Liver (tissue), 9 donors: ENCODE data around the gene C3. TPM values are rescaled to one million over a fixed set of nuclear protein-coding genes. Genes with fewer than 3 reads are reported as not detected.

ENCODE experiments used
- DNase-seq: peaks from one replicate; pipeline ENCODE4 v3.0.0-alpha.2; 2017; ENCODE audit warnings: low spot score
- H3K27ac ChIP-seq, 2 donors: one replicate each; pipeline ENCODE4 v1.7.0; 2013; ENCODE audit warnings: inconsistent platforms in 2 of 2, low read length in 2 of 2, control low read depth in 1 of 2, low read depth in 1 of 2, mild to moderate bottlenecking in 1 of 2
- H3K27me3 ChIP-seq, 4 donors: one replicate each; pipeline versions ENCODE4 v1.6.1 to v1.7.0; 2013; ENCODE audit warnings: low read length in 3 of 4, inconsistent platforms in 1 of 4, mild to moderate bottlenecking in 1 of 4, moderate library complexity in 1 of 4; ENCODE audit not compliant: control insufficient read depth in 4 of 4, insufficient read depth in 4 of 4
- H3K36me3 ChIP-seq, 4 donors: one replicate each; pipeline versions ENCODE4 v1.6.1 to v1.7.0; 2013; ENCODE audit warnings: low read length in 3 of 4, mild to moderate bottlenecking in 3 of 4, low read depth in 1 of 4, moderate library complexity in 1 of 4; ENCODE audit not compliant: control insufficient read depth in 4 of 4, insufficient read depth in 3 of 4
- H3K4me1 ChIP-seq, 4 donors: one replicate each; pipeline versions ENCODE4 v1.6.1 to v1.7.0; 2013; ENCODE audit warnings: low read length in 3 of 4, mild to moderate bottlenecking in 3 of 4, moderate library complexity in 1 of 4; ENCODE audit not compliant: control insufficient read depth in 4 of 4, insufficient read depth in 4 of 4
- H3K4me3 ChIP-seq, 3 donors: one replicate each; pipeline versions ENCODE4 v1.6.1 to v1.7.0; 2013; ENCODE audit warnings: low read length in 3 of 3, control low read depth in 1 of 3, low read depth in 1 of 3, mild to moderate bottlenecking in 1 of 3
- H3K9ac ChIP-seq, 2 donors: one replicate each; pipeline ENCODE4 v1.7.0; 2013; ENCODE audit warnings: low read length in 2 of 2, mild to moderate bottlenecking in 2 of 2, moderate library complexity in 2 of 2, control low read depth in 1 of 2, low read depth in 1 of 2
- H3K9me3 ChIP-seq, 4 donors: one replicate each; pipeline versions ENCODE4 v1.6.1 to v1.7.0; 2013; ENCODE audit warnings: low read length in 3 of 4; ENCODE audit not compliant: control insufficient read depth in 4 of 4
- ATF3 ChIP-seq: IDR thresholded peaks from 2 replicates; pipeline ENCODE4 v1.6.1; 2016; ENCODE audit warnings: antibody characterized with exemption
- FOXA1 ChIP-seq: IDR thresholded peaks from 2 replicates; pipeline ENCODE4 v1.6.1; 2016; ENCODE audit warnings: antibody characterized with exemption
- FOXA2 ChIP-seq: IDR thresholded peaks from 2 replicates; pipeline ENCODE4 v1.6.1; 2016; ENCODE audit warnings: antibody characterized with exemption
- GABPA ChIP-seq, 2 donors: IDR thresholded peaks in 1 of 2; conservative IDR thresholded peaks in 1 of 2; 2 replicates each; pipeline ENCODE4 v1.6.1; 2016; ENCODE audit warnings: antibody characterized with exemption in 2 of 2, mild to moderate bottlenecking in 1 of 2, moderate library complexity in 1 of 2
- HNF4A ChIP-seq, 2 donors: conservative IDR thresholded peaks; 2 replicates each; pipeline ENCODE4 v1.6.1; 2016; ENCODE audit warnings: antibody characterized with exemption in 2 of 2, mild to moderate bottlenecking in 2 of 2
- JUND ChIP-seq, 2 donors: IDR thresholded peaks; 2 replicates each; pipeline ENCODE4 v1.6.1; 2016; ENCODE audit warnings: antibody characterized with exemption in 2 of 2
- NR2F2 ChIP-seq: IDR thresholded peaks from 2 replicates; pipeline ENCODE4 v1.6.1; 2016; ENCODE audit warnings: antibody characterized with exemption
- RAD21 ChIP-seq, 2 donors: IDR thresholded peaks; 2 replicates each; pipeline ENCODE4 v1.6.1; 2016; ENCODE audit warnings: antibody characterized with exemption in 2 of 2, mild to moderate bottlenecking in 2 of 2
- RXRA ChIP-seq, 2 donors: IDR thresholded peaks; 2 replicates each; pipeline ENCODE4 v1.6.1; 2017 to 2018; ENCODE audit warnings: antibody characterized with exemption in 2 of 2, mild to moderate bottlenecking in 1 of 2
- SP1 ChIP-seq: IDR thresholded peaks from 2 replicates; pipeline ENCODE4 v1.6.1; 2018; ENCODE audit warnings: antibody characterized with exemption, mild to moderate bottlenecking
- YY1 ChIP-seq: IDR thresholded peaks from 2 replicates; pipeline ENCODE4 v1.6.1; 2016; ENCODE audit warnings: antibody characterized with exemption, mild to moderate bottlenecking
- ZBTB33 ChIP-seq: IDR thresholded peaks from 2 replicates; pipeline ENCODE4 v1.6.1; 2016; ENCODE audit warnings: antibody characterized with exemption
- WGBS: extraction: QIAGEN DNeasy Blood & Tissue Kit; methylation state at CpG from one replicate; pipeline ENCODE4 v1.1.7; 2013; 5-methylcytosine and 5-hydroxymethylcytosine counted together
- polyA plus RNA-seq, 2 donors: library from polyadenylated mRNA; stranded (reverse) in 1 of 2; unstranded in 1 of 2; fragments of 200-250 nt in 1 of 2; fragments of >200 nt in 1 of 2; fragmentation: Nextera tagmentation in 1 of 2; extraction: Ambion mirVana in 1 of 2; gene quantifications; one replicate each; pipeline versions ENCODE4 v1.2.1 to v1.2.3, GENCODE V29; 2013 to 2015
- total RNA-seq, 2 donors: library from RNA; depleted of rRNA; stranded (reverse); fragments of >200 nt; gene quantifications; one replicate each; pipeline ENCODE4 v1.2.3, GENCODE V29; 2014
- TF ChIP-seq, protein P1 (sequence below): fragments of 150-350 bp; IDR thresholded peaks from 2 replicates; pipeline ENCODE4 v1.5.1; 2017; ENCODE audit warnings: improper control_type of control experiment, low read depth, low read length; ENCODE audit not compliant: missing input control
- TF ChIP-seq, protein P2 (sequence below): IDR thresholded peaks from 2 replicates; pipeline ENCODE4 v1.6.1; 2016; ENCODE audit warnings: antibody characterized with exemption
- donor health status: healthy.
- donor health status: healthy.
- donor health status: healthy.
- donor health status: healthy.
- donor health status: healthy.

Gene C3
- total and polyA plus RNA-seq, 4 donors = 4,543 to 9,349 (median 8,015) TPM

DNA sequence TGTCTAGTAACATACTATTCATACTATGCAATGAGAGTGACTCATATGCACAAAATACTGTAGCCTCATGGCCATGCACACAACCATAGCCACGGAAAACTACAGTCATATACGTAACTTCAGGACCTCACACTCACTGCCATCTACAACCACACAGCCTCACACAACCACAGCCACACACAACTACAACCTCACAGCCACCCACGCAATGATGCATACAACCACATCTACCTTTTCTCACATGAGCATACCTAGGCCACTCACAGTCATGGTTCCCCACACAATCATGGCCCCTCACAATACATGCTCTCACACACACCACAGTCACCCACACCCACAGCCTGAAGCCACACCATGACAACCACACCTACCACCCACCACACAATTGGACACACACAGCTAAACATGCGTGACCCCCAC lies 41.8 kb downstream of the C3 start:
- Histone ChIP-seq H3K27me3 (no peaks in the 10 kb centered on the region), H3K9ac (no peak overlapping the region), H3K4me3 (no peak overlapping the region), H3K4me1 (peaks cover 0 to 6% (median 0%) of the 10 kb centered on the region in 4 donors), H3K36me3 (peaks cover 28 to 86% (median 83%) of the 10 kb centered on the region in 4 donors), H3K9me3 (no peaks in the 10 kb centered on the region), H3K27ac (peak overlapping the region; percentile 4 to 32)
- no peak for TF ChIP-seq GABPA (IDR thresholded peaks at IDR 0.05 in 1 of 2, conservative IDR thresholded peaks at IDR 0.05 in 1 of 2)
- no peak for TF ChIP-seq FOXA2
- no peak for TF ChIP-seq YY1
- TF ChIP-seq NR2F2 = no peak
- no peak for TF ChIP-seq RXRA (IDR thresholded peaks at IDR 0.05)
- TF ChIP-seq SP1 = no peak
- no peak for TF ChIP-seq FOXA1
- no peak for TF ChIP-seq RAD21 (IDR thresholded peaks at IDR 0.05)
- no peak for TF ChIP-seq ZBTB33
- TF ChIP-seq HNF4A (conservative IDR thresholded peaks at IDR 0.05) = no peak
- TF ChIP-seq, protein P1, sequence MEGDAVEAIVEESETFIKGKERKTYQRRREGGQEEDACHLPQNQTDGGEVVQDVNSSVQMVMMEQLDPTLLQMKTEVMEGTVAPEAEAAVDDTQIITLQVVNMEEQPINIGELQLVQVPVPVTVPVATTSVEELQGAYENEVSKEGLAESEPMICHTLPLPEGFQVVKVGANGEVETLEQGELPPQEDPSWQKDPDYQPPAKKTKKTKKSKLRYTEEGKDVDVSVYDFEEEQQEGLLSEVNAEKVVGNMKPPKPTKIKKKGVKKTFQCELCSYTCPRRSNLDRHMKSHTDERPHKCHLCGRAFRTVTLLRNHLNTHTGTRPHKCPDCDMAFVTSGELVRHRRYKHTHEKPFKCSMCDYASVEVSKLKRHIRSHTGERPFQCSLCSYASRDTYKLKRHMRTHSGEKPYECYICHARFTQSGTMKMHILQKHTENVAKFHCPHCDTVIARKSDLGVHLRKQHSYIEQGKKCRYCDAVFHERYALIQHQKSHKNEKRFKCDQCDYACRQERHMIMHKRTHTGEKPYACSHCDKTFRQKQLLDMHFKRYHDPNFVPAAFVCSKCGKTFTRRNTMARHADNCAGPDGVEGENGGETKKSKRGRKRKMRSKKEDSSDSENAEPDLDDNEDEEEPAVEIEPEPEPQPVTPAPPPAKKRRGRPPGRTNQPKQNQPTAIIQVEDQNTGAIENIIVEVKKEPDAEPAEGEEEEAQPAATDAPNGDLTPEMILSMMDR = no peak
- no peak for DNase-seq
- WGBS = 87% methylated on average over 4 of the region's 4 CpGs

GRCh38 chr19:6677883-6678689 lies 42.4 kb downstream of the C3 start:
- Histone ChIP-seq H3K4me3 (no peak overlapping the region), H3K27me3 (no peaks in the 10 kb centered on the region), H3K9me3 (no peaks in the 10 kb centered on the region), H3K27ac (peak overlapping the region in 1 of 2 donors; percentile 32), H3K36me3 (peaks cover 28 to 84% (median 81%) of the 10 kb centered on the region in 4 donors), H3K4me1 (peaks cover 0 to 6% (median 0%) of the 10 kb centered on the region in 4 donors), H3K9ac (no peak overlapping the region)
- peak in 1 of 2 donors; percentile 40 for TF ChIP-seq JUND (IDR thresholded peaks at IDR 0.05)
- no peak for TF ChIP-seq RXRA (IDR thresholded peaks at IDR 0.05)
- TF ChIP-seq GABPA (IDR thresholded peaks at IDR 0.05 in 1 of 2, conservative IDR thresholded peaks at IDR 0.05 in 1 of 2) = no peak
- peak; percentile 59 for DNase-seq
- WGBS = 42% methylated on average over 31 of the region's 31 CpGs

- TF ChIP-seq ATF3 (no peak), FOXA2 (no peak), NR2F2 (no peak), ZBTB33 (no peak)
- TF ChIP-seq, protein P2, sequence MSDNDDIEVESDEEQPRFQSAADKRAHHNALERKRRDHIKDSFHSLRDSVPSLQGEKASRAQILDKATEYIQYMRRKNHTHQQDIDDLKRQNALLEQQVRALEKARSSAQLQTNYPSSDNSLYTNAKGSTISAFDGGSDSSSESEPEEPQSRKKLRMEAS = no peak
- no peak overlapping the region for H3K27ac ChIP-seq
- peaks cover 23 to 78% (median 75%) of the 10 kb centered on the region in 4 donors for H3K36me3 ChIP-seq
- DNase-seq = no peak
- 81% methylated on average over 10 of the region's 10 CpGs for WGBS
- H3K9ac ChIP-seq = no peak overlapping the region
- no peaks in the 10 kb centered on the region for H3K27me3 ChIP-seq
- H3K4me3 ChIP-seq = no peak overlapping the region
- H3K9me3 ChIP-seq = no peaks in the 10 kb centered on the region
- H3K4me1 ChIP-seq = peaks cover 0 to 6% (median 0%) of the 10 kb centered on the region in 4 donors
Measured at GRCh38 chr19:6677495-6677882, 43.0 kb downstream of the C3 start.
